Suprapubic skin (tissue), 4 donors: ENCODE measurements around the gene MOCS1.

ENCODE experiments used
- EP300 ChIP-seq: sonication (generic); formaldehyde crosslinking; IDR thresholded peaks from one replicate; pipeline ENCODE4 v1.6.1; 2017; ENCODE audit warnings: antibody characterized with exemption
- POLR2A ChIP-seq, 2 donors: fragments of 450-650 bp; IDR thresholded peaks; one replicate each; pipeline ENCODE4 v1.6.1; 2017; ENCODE audit warnings: antibody characterized with exemption in 2 of 2, mild to moderate bottlenecking in 2 of 2, moderate library complexity in 2 of 2
- POLR2AphosphoS5 ChIP-seq, 3 donors: sonication (generic); formaldehyde crosslinking; IDR thresholded peaks; one replicate each; pipeline ENCODE4 v1.6.1; 2017; ENCODE audit warnings: antibody characterized with exemption in 3 of 3
- TF ChIP-seq, protein P1 (sequence below), 2 donors: fragments of 200-600 bp in 1 of 2; fragments of 450-650 bp in 1 of 2; sonication (generic) in 1 of 2; IDR thresholded peaks; one replicate each; pipeline ENCODE4 v1.5.1; 2016 to 2019; ENCODE audit warnings: antibody characterized with exemption in 2 of 2, mild to moderate bottlenecking in 1 of 2, moderate library complexity in 1 of 2

GRCh38 chr6:39855356-39855995, 78.8 kb downstream of the MOCS1 start:
- TF ChIP-seq, protein P1, sequence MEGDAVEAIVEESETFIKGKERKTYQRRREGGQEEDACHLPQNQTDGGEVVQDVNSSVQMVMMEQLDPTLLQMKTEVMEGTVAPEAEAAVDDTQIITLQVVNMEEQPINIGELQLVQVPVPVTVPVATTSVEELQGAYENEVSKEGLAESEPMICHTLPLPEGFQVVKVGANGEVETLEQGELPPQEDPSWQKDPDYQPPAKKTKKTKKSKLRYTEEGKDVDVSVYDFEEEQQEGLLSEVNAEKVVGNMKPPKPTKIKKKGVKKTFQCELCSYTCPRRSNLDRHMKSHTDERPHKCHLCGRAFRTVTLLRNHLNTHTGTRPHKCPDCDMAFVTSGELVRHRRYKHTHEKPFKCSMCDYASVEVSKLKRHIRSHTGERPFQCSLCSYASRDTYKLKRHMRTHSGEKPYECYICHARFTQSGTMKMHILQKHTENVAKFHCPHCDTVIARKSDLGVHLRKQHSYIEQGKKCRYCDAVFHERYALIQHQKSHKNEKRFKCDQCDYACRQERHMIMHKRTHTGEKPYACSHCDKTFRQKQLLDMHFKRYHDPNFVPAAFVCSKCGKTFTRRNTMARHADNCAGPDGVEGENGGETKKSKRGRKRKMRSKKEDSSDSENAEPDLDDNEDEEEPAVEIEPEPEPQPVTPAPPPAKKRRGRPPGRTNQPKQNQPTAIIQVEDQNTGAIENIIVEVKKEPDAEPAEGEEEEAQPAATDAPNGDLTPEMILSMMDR (IDR thresholded peaks at IDR 0.05) = no peak
- TF ChIP-seq EP300 (no peak), POLR2A (IDR thresholded peaks at IDR 0.05) (no peak), POLR2AphosphoS5 (IDR thresholded peaks at IDR 0.05) (no peak)
